Measurements from ENCODE around the gene RWDD1.

RWDD1 gene

DNA sequence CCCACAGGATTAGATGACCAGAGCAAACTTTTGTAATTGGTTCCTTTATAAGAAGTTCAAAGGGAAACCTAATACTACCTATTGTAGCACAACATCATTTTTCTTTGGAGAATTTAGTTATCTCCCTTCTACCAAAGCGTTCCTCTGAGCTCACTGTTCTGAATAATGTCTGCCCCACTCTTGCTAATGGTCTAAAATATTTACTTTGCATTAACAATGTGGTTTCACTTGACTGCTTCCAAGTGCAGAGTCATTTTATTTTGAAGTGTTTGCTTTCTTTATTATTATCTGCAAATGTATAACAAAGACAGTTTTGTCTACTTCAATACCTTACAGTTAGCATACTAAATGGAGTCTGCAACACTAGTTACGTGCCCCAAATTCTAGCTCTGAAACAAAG, 40.9 kb upstream of the RWDD1 start:
- no peak overlapping the region for H3K9ac ChIP-seq (ENCODE audit: insufficient read length, low read depth)
- no peaks in the 10 kb centered on the region for H3K9me3 ChIP-seq (ENCODE audit: insufficient read depth, low read length)
- no peak for TF ChIP-seq SUZ12 (IDR thresholded peaks at IDR 0.05; ENCODE audit: extremely low read depth, insufficient read depth, insufficient read length)
- no peak for TF ChIP-seq ZNF274 (IDR thresholded peaks at IDR 0.05; ENCODE audit: low read depth, low read length)
- no peak for TF ChIP-seq YY1 (IDR thresholded peaks at IDR 0.05; ENCODE audit: insufficient read depth, insufficient read length)
- no peaks in the 10 kb centered on the region for H3K27me3 ChIP-seq (ENCODE audit: insufficient read depth, insufficient read length)
- no peaks in the 10 kb centered on the region for H3K36me3 ChIP-seq (ENCODE audit: insufficient read depth, insufficient read length, low read length)
- no peak for DNase-seq (ENCODE audit: low read depth, low spot score)
- H3K4me3 ChIP-seq (ENCODE audit: insufficient read length, low read depth): no peak overlapping the region
- H3K4me1 ChIP-seq (ENCODE audit: insufficient read depth, insufficient read length): no peaks in the 10 kb centered on the region

DNA sequence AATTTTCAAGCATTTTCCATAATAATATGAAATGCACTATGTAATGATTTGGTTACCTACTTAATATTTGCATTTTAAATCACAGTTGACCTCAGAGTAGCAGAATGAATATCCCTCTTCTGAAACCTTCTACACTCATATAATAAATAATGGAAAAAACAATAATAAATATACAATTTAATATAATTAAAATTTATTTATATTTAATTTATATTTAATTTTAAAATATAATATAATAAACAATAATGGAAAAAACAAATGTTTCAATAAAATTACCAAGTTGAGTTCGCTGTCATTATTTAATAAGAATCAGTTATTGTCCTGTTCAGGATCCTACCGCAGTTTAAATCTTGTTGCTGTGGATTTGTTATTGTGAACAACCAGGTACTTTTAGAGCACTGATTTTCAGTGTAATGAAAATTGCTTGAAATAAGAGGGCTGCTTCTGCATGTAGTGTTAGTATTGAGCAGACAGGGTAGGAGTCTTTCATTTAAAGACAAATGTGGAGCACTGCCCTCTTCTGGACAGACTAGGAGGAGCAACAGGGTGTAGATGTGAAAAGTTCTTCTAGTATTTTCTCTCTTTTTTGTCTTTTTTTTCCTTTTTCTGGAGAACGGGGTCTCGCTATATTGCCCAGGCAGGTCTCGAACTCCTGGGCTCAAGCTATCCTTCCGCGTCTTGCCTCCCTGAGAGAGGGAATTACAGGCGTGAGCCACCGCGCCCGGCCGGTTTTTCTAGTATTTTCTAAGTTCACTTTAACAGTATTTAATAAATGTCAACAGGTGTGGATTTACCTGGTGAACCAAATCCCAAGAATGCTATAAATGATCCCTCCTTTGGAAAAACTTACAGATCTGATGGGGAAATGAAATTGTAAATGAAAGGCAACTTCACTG, 39.4 kb upstream of the RWDD1 start:
- DNase-seq (ENCODE audit: low read depth, low spot score): peak; percentile 49
- no peaks in the 10 kb centered on the region for H3K9me3 ChIP-seq (ENCODE audit: insufficient read depth, low read length)
- no peak for TF ChIP-seq ZNF274 (IDR thresholded peaks at IDR 0.05; ENCODE audit: low read depth, low read length)
- TF ChIP-seq SUZ12 (IDR thresholded peaks at IDR 0.05; ENCODE audit: extremely low read depth, insufficient read depth, insufficient read length): no peak
- TF ChIP-seq YY1 (IDR thresholded peaks at IDR 0.05; ENCODE audit: insufficient read depth, insufficient read length): no peak
- H3K36me3 ChIP-seq (ENCODE audit: insufficient read depth, insufficient read length, low read length): no peaks in the 10 kb centered on the region
- no peak overlapping the region for H3K4me3 ChIP-seq (ENCODE audit: insufficient read length, low read depth)
- no peaks in the 10 kb centered on the region for H3K4me1 ChIP-seq (ENCODE audit: insufficient read depth, insufficient read length)
- H3K27me3 ChIP-seq (ENCODE audit: insufficient read depth, insufficient read length): no peaks in the 10 kb centered on the region
- H3K9ac ChIP-seq (ENCODE audit: insufficient read length, low read depth): no peak overlapping the region

DNA sequence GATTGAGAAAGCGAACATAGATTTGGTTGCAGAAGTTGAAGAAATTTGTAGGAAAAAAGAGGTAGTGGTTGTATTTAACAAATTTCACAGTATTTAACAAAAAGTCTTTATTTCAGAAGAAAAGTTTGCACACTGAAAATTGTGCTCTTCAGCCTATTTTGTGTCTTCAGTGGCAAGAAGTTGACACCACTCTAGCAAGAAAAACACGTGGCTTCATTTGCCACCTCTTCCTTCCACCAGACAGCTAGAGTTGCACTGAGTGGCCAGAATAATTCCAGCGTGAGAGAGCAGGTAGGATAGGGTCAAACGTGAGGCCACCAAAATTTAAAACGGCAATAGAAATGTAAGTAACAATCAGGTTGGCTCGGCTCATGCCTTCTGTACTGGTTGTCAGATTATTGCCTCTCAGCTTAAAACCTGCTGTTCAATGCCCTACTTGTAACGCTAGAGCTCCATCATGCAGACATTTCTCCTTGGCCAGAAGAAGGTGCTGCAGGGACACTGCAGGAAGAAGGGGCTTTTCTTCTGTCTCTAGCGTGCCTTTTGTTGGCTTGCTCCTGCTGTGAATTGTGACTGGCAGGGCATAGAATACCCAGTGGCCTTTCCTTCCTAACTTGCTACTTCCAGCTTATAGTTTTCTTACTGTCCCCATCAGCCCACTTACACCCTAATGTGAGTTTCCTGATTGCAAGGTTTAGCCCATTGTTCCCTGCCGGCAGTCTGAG, 37.9 kb upstream of the RWDD1 start:
- TF ChIP-seq ZNF274 (IDR thresholded peaks at IDR 0.05; ENCODE audit: low read depth, low read length): no peak
- TF ChIP-seq SUZ12 (IDR thresholded peaks at IDR 0.05; ENCODE audit: extremely low read depth, insufficient read depth, insufficient read length): no peak
- no peak for TF ChIP-seq YY1 (IDR thresholded peaks at IDR 0.05; ENCODE audit: insufficient read depth, insufficient read length)
- no peaks in the 10 kb centered on the region for H3K9me3 ChIP-seq (ENCODE audit: insufficient read depth, low read length)
- H3K9ac ChIP-seq (ENCODE audit: insufficient read length, low read depth): no peak overlapping the region
- no peaks in the 10 kb centered on the region for H3K36me3 ChIP-seq (ENCODE audit: insufficient read depth, insufficient read length, low read length)
- no peak overlapping the region for H3K4me3 ChIP-seq (ENCODE audit: insufficient read length, low read depth)
- H3K27me3 ChIP-seq (ENCODE audit: insufficient read depth, insufficient read length): no peaks in the 10 kb centered on the region
- no peak for DNase-seq (ENCODE audit: low read depth, low spot score)
- no peaks in the 10 kb centered on the region for H3K4me1 ChIP-seq (ENCODE audit: insufficient read depth, insufficient read length)

DNA sequence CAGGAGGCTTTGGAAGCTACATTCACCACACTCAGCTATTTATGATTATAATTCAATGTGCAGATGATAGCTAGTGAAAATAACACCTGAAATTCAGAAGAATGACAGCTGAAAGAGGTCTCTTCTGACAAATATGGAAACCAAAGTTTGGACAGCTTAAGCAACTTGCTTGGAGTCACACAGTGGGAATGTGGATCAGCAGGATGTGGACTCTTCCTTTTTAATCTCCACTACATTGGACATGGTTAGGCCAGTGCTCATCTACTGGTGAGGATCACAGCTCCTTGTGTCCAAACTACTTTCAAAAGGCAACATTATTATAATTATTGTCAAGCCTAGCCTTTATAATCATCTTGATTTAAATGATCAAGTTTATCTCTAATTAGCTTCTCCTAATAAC, 36.2 kb upstream of the RWDD1 start:
- no peak for DNase-seq (ENCODE audit: low read depth, low spot score)
- H3K9me3 ChIP-seq (ENCODE audit: insufficient read depth, low read length): no peaks in the 10 kb centered on the region
- TF ChIP-seq YY1 (IDR thresholded peaks at IDR 0.05; ENCODE audit: insufficient read depth, insufficient read length) (no peak), SUZ12 (IDR thresholded peaks at IDR 0.05; ENCODE audit: extremely low read depth, insufficient read depth, insufficient read length) (no peak), ZNF274 (IDR thresholded peaks at IDR 0.05; ENCODE audit: low read depth, low read length) (no peak)

DNA sequence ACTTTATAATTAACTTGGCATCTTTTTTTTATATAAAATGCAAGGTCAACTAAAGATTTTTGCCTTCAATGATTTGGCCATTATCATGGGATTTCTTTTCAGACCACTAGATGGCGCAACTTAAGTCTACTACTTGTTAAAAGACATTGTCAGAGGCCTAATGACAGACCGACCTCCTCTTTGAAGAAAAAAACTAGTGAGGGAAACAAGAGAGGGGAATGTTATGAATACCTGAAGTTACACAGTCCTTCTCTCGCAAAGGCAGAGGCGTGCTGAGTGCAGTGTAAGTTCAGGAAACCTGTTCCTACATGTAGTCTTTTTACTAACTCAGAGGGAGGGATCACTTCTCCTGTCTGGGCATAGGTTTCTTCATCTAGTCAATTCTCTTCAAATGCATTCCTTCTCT, 35.1 kb upstream of the RWDD1 start:
- TF ChIP-seq YY1 (IDR thresholded peaks at IDR 0.05; ENCODE audit: insufficient read depth, insufficient read length) (no peak), SUZ12 (IDR thresholded peaks at IDR 0.05; ENCODE audit: extremely low read depth, insufficient read depth, insufficient read length) (no peak), ZNF274 (IDR thresholded peaks at IDR 0.05; ENCODE audit: low read depth, low read length) (no peak)
- H3K9ac ChIP-seq (ENCODE audit: insufficient read length, low read depth): no peak overlapping the region
- H3K4me3 ChIP-seq (ENCODE audit: insufficient read length, low read depth): no peak overlapping the region

More for the DNA sequence above, 36.2 kb upstream of the RWDD1 start:
- Histone ChIP-seq H3K4me3 (ENCODE audit: insufficient read length, low read depth) (no peak overlapping the region), H3K4me1 (ENCODE audit: insufficient read depth, insufficient read length) (no peaks in the 10 kb centered on the region), H3K27me3 (ENCODE audit: insufficient read depth, insufficient read length) (no peaks in the 10 kb centered on the region), H3K9ac (ENCODE audit: insufficient read length, low read depth) (no peak overlapping the region), H3K36me3 (ENCODE audit: insufficient read depth, insufficient read length, low read length) (no peaks in the 10 kb centered on the region)

DNA sequence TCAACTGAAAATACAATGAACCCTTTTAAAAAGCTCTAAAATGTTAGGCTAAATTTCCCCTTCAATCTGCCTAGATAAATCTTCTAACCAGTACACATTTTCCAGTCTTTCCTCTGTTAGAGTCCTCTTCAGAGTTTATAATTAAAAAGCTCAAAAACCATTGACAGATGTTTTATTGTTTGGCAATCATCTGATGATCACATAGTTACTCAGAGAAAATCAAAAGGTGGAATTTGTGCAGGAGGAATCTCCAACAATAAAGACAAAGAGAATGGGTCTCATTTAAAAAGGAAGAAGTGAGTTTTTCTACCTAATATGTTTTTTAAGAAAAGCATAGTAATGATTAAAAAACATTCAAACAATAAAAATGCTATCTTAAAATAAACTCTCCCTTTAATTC, 28.9 kb upstream of the RWDD1 start:
- TF ChIP-seq SUZ12 (IDR thresholded peaks at IDR 0.05; ENCODE audit: extremely low read depth, insufficient read depth, insufficient read length): no peak
- TF ChIP-seq ZNF274 (IDR thresholded peaks at IDR 0.05; ENCODE audit: low read depth, low read length): no peak
- no peak for TF ChIP-seq YY1 (IDR thresholded peaks at IDR 0.05; ENCODE audit: insufficient read depth, insufficient read length)
- H3K36me3 ChIP-seq (ENCODE audit: insufficient read depth, insufficient read length, low read length): no peaks in the 10 kb centered on the region
- no peaks in the 10 kb centered on the region for H3K9me3 ChIP-seq (ENCODE audit: insufficient read depth, low read length)
- H3K9ac ChIP-seq (ENCODE audit: insufficient read length, low read depth): no peak overlapping the region
- no peak for DNase-seq (ENCODE audit: low read depth, low spot score)
- H3K4me1 ChIP-seq (ENCODE audit: insufficient read depth, insufficient read length): no peaks in the 10 kb centered on the region
- H3K27me3 ChIP-seq (ENCODE audit: insufficient read depth, insufficient read length): no peaks in the 10 kb centered on the region
- no peak overlapping the region for H3K4me3 ChIP-seq (ENCODE audit: insufficient read length, low read depth)

More for the DNA sequence above, 35.1 kb upstream of the RWDD1 start:
- no peaks in the 10 kb centered on the region for H3K27me3 ChIP-seq (ENCODE audit: insufficient read depth, insufficient read length)
- H3K36me3 ChIP-seq (ENCODE audit: insufficient read depth, insufficient read length, low read length): no peaks in the 10 kb centered on the region
- no peaks in the 10 kb centered on the region for H3K9me3 ChIP-seq (ENCODE audit: insufficient read depth, low read length)
- H3K4me1 ChIP-seq (ENCODE audit: insufficient read depth, insufficient read length): no peaks in the 10 kb centered on the region
- DNase-seq (ENCODE audit: low read depth, low spot score): no peak

DNA sequence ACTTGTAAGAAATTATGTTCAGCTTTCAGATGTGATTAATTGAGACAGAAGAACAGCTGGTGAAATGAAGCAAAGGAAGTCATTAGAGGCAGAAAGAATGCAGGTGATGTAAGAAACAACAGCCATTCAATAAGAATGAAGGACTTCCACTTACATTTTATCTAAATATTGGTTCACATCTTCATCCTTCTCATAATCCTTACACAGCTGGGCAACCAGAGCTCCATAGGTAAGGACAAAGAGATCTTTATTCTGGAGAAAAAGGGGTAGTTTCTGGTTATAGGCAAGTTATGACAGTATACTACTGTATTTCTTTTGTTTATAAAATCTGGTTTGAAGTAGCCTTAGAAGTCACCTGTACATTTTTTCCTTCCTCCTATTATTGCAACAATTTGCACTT, 28.2 kb upstream of the RWDD1 start:
- Histone ChIP-seq H3K27me3 (ENCODE audit: insufficient read depth, insufficient read length) (no peaks in the 10 kb centered on the region), H3K4me3 (ENCODE audit: insufficient read length, low read depth) (no peak overlapping the region), H3K9me3 (ENCODE audit: insufficient read depth, low read length) (no peaks in the 10 kb centered on the region), H3K9ac (ENCODE audit: insufficient read length, low read depth) (no peak overlapping the region), H3K36me3 (ENCODE audit: insufficient read depth, insufficient read length, low read length) (no peaks in the 10 kb centered on the region), H3K4me1 (ENCODE audit: insufficient read depth, insufficient read length) (no peaks in the 10 kb centered on the region)
- TF ChIP-seq YY1 (IDR thresholded peaks at IDR 0.05; ENCODE audit: insufficient read depth, insufficient read length): no peak
- no peak for TF ChIP-seq SUZ12 (IDR thresholded peaks at IDR 0.05; ENCODE audit: extremely low read depth, insufficient read depth, insufficient read length)
- no peak for TF ChIP-seq ZNF274 (IDR thresholded peaks at IDR 0.05; ENCODE audit: low read depth, low read length)
- no peak for DNase-seq (ENCODE audit: low read depth, low spot score)

Data from NT2/D1 (cell line).